Measurements from ENCODE around the gene MAPK10. TPM values are rescaled to one million over a fixed set of nuclear protein-coding genes. Genes with fewer than 3 reads are reported as not detected.
"Not testable (repeated sequence)": the region's sequence is repeated elsewhere in the genome, so short reads cannot be mapped to it uniquely, and the experiment has no call there.

MAPK10 gene
- total RNA-seq, 1 experiment from 2014 or later: 13.7 TPM

DNA sequence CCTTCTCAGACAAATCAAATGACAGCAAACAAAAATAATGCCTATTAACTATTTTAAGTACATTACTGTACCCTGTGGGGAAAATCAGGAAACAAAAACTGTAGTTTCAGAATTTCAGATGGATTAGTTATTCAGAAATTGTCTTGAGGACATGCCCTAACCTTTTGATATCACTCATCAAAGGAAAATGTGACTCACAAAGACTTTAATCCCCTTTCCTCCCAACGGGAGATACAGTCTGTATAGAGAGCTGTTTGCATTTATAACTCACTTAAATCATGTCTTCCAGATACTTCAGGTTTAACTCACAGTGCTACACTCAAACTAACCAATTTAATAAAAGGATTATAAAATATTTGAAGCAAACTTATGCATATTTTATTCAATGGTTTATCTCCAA lies 304.0 kb downstream of the MAPK10 start:
- Histone ChIP-seq H3K27me3 (ENCODE audit: control insufficient read depth, insufficient read depth, low read length) (no peaks in the 10 kb centered on the region), H3K4me3 (ENCODE audit: insufficient read depth, low read depth, low read length) (no peak overlapping the region), H3K36me3 (replicated peaks; ENCODE audit: control insufficient read depth, insufficient read depth, low read length) (no peaks in the 10 kb centered on the region)
- no peak for DNase-seq

DNA sequence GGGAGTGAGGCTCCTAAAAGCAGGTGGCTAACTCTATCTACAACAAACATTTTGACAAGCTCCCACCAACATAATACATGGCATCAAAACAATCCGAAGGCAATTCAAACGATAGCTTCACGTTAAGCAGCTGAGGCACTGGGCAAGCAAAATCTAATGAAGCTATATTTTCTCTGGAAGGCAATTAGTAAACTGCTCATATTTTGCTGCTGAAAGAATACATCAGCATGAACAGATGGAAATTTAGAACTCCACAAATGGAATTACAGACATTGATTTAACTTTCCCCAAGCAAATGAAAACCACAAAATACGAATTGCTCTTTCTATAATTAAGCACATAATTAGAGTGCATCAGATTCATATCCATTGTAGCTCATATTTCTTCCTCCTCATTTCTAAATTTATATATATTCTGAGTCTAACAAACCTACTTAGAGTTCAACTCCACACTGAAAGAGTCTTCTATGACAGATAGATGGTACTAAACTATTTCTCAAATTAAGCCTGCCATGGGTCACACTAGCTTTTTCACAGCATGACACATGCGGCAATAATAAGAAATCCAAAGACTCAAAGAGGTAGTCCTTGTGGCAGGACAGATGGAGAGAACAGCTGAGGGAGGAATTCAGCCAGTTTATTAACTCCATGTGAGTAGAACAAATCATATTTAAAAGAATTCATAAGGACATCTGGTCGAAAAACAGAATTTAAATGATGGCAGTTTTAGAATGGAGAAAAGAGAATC lies 305.4 kb downstream of the MAPK10 start:
- no peak overlapping the region for H3K4me3 ChIP-seq (ENCODE audit: insufficient read depth, low read depth, low read length)
- H3K27me3 ChIP-seq (ENCODE audit: control insufficient read depth, insufficient read depth, low read length): no peaks in the 10 kb centered on the region
- no peak for DNase-seq
- H3K36me3 ChIP-seq (replicated peaks; ENCODE audit: control insufficient read depth, insufficient read depth, low read length): no peaks in the 10 kb centered on the region

DNA sequence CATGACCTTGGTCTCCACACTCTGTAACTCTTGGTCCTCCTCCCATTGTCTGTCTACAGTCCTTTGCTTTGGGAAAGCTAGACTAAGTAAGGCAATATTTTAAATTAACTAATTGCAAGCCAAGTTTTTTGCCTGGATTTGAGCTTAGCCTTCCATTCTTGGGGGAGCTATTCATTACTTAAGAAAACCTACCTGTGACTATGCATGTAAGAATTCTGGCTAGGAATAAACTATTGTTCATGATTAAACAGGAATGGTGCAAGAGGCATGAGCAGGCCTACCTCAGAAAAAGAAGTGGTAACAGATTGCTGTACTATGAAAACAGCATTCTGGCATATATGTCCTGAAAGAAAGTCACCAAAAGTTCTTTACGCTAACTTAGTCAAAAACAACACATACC lies 309.4 kb downstream of the MAPK10 start:
- H3K4me3 ChIP-seq (ENCODE audit: insufficient read depth, low read depth, low read length): no peak overlapping the region
- H3K27me3 ChIP-seq (ENCODE audit: control insufficient read depth, insufficient read depth, low read length): no peaks in the 10 kb centered on the region
- H3K36me3 ChIP-seq (replicated peaks; ENCODE audit: control insufficient read depth, insufficient read depth, low read length): no peaks in the 10 kb centered on the region
- no peak for DNase-seq

DNA sequence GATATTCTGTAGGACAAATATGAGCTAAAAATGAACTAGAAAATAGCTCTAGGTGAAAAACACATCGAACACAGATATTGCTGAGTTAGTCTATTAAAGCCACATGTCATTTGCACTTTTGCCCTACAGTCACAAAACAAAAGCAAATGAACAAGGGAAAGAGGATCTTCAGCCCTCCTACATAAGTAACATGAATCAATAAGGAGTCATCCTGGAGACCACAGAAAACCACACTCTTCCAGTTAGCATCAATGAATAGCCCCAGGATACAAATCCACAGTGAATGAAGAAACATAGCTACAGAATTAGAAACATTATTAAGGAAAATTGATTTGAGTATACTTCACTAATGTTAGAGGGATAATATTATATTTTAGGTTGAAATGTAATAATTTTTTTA lies 311.4 kb downstream of the MAPK10 start:
- H3K36me3 ChIP-seq (replicated peaks; ENCODE audit: control insufficient read depth, insufficient read depth, low read length): no peaks in the 10 kb centered on the region
- DNase-seq: no peak
- H3K4me3 ChIP-seq (ENCODE audit: insufficient read depth, low read depth, low read length): no peak overlapping the region
- H3K27me3 ChIP-seq (ENCODE audit: control insufficient read depth, insufficient read depth, low read length): no peaks in the 10 kb centered on the region

DNA sequence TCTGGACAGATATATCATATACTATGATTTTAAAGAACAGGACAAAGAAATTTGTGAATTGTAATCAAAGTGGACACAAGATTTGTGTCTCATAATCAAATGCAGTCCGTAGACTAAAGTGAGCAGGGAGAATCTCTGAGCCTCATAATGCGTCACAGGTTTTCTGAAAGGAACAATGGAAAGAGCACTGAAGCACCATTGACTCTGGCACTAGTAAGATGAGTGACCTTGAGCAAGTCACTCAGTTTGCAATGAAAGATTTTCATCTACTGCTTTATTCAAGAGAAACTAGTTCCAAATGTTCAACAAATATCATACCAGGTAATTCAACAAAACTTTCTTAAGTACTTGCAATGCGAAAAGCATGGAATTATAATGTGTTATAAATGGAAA lies 315.3 kb downstream of the MAPK10 start:
- no peak overlapping the region for H3K4me3 ChIP-seq (ENCODE audit: insufficient read depth, low read depth, low read length)
- H3K27me3 ChIP-seq (ENCODE audit: control insufficient read depth, insufficient read depth, low read length): no peaks in the 10 kb centered on the region
- no peak for DNase-seq
- H3K36me3 ChIP-seq (replicated peaks; ENCODE audit: control insufficient read depth, insufficient read depth, low read length): no peaks in the 10 kb centered on the region

DNA sequence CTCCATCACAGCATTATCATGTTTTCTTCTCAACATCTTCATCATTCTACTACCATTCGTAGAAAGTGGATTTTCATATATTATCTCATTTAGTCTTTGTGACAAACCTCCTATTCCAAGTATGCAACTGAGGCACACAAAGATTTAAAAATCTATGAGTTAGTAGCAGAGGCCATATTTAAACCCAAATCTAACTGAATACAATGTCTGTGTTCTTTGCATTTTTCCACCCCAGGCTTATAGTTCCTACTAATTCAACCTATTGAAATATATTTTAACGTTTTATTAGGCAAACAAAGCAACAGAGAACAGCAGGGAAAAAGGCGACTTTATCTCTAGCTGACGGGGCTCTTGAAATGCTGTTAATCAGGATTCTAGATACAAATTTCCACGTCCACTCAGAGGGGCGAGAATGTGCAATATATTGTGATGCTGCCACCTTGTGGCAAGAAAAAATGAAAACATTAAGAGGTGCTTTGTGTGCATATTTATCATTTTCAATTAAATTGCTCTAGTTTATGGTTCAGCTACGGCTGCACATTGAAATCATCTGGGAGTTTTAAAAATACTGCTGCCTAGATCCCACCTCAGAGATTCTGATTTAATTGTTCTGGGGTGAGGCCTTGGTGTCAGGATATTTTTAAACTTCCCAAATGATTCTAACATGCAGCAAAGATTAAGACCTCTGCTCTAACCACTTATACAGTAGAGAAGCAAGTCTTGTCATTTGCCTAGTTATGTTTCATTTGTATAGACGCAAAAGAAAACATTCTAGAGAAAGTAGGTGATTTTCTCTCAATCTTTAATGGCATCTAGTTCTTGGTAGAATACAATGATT lies 315.9 kb downstream of the MAPK10 start:
- Histone ChIP-seq H3K36me3 (replicated peaks; ENCODE audit: control insufficient read depth, insufficient read depth, low read length) (no peaks in the 10 kb centered on the region), H3K27me3 (ENCODE audit: control insufficient read depth, insufficient read depth, low read length) (no peaks in the 10 kb centered on the region), H3K4me3 (ENCODE audit: insufficient read depth, low read depth, low read length) (no peak overlapping the region)
- no peak for DNase-seq

DNA sequence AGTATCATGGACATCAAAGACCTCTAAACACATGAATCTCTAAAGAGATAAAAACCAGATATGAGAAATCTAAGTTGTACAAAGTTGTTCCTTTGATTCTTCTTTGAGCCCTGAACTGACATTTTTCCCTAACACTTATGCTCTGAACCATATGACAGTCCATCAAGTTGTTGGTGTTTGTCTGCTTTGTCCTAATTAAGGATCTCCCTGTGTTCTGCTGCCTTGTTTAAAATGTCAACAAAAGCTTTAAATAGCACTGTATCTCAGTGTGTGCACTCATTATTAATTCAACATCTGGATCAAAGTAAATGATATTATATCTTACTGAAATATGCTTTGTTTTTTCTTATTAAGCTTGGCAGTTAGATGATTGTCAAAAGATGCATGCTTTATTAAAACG lies 321.8 kb downstream of the MAPK10 start:
- Histone ChIP-seq H3K36me3 (replicated peaks; ENCODE audit: control insufficient read depth, insufficient read depth, low read length) (no peaks in the 10 kb centered on the region), H3K4me3 (ENCODE audit: insufficient read depth, low read depth, low read length) (no peak overlapping the region), H3K27me3 (ENCODE audit: control insufficient read depth, insufficient read depth, low read length) (no peaks in the 10 kb centered on the region)
- DNase-seq: no peak

DNA sequence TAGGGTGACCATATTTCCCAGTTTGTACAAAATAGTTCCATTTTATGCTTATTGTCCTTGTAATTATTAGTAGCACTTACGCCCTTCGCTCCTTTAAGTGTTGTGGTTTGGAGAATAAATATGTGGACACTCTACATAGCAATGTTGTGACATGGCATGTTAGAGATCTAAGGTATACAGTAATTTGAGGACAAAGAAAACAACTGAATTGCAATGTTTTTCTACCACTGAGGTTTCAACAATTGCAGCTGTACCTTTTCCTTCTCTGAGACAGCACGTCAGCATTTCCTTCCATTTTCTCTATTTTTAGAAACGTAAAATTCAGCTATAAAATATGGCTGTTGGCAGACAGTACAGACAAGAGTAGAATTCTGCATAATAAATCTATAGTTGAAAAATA lies 323.1 kb downstream of the MAPK10 start:
- no peaks in the 10 kb centered on the region for H3K36me3 ChIP-seq (replicated peaks; ENCODE audit: control insufficient read depth, insufficient read depth, low read length)
- H3K4me3 ChIP-seq (ENCODE audit: insufficient read depth, low read depth, low read length): no peak overlapping the region
- DNase-seq: no peak
- H3K27me3 ChIP-seq (ENCODE audit: control insufficient read depth, insufficient read depth, low read length): no peaks in the 10 kb centered on the region

DNA sequence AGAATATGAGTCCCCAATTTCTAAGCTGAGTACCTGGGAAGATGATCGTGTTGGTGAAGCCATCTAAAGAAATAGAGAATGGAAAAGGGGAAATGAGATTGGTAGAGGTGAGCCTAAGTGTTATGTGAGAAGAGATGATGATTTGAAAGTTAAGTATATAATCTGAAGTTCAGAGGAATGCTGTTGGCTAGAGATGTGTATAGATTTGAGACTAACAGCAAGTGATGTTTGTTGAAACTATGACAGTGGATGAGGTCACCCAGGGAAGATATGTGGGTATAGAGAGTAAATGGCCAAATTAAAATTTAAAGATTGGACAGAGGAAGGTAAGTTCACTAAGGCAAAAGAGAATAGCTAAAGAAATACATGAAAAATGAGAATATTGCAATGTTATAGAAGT lies 324.2 kb downstream of the MAPK10 start:
- Histone ChIP-seq H3K36me3 (replicated peaks; ENCODE audit: control insufficient read depth, insufficient read depth, low read length) (no peaks in the 10 kb centered on the region), H3K27me3 (ENCODE audit: control insufficient read depth, insufficient read depth, low read length) (no peaks in the 10 kb centered on the region), H3K4me3 (ENCODE audit: insufficient read depth, low read depth, low read length) (no peak overlapping the region)
- DNase-seq: no peak

DNA sequence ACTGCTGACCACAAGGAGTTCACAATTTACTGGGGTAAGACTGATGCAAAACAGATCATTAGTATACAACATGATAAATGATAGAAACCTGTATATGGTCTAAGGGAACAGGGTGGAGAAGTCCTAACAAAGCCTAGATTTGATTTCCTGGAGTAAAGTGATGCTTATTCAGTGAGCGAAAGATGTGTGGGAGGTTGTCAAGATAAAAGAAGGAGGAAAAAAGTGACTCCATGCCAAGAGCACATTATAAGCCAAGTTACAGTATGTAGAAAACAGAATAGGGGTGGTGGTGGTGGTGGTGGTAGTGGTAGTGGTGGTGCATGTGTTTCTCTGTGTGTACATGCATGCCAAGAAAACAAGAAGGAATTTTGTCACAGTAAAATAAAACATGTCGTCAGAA lies 325.2 kb downstream of the MAPK10 start:
- Histone ChIP-seq H3K4me3 (ENCODE audit: insufficient read depth, low read depth, low read length) (no peak overlapping the region), H3K36me3 (replicated peaks; ENCODE audit: control insufficient read depth, insufficient read depth, low read length) (no peaks in the 10 kb centered on the region), H3K27me3 (ENCODE audit: control insufficient read depth, insufficient read depth, low read length) (no peaks in the 10 kb centered on the region)
- DNase-seq: no peak

DNA sequence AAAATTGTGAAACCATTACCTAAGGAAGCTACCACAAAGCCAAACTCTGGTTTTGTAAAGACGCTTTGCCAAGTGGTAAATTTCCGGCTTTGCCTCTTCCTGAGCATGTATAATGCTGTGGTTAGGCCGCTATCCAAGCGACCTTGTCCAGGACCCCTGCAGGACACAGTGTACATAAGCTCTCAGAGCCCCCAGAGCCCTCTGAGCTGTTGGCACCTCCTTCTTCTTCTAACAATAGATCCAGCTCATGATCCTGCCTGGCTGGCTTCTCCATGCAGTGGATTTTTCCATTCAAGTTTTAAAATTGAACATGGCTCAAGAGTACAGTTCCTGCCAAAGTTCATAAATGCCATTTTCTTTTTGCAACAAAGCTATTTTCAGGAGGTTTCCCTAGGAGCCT lies 326.7 kb downstream of the MAPK10 start:
- Histone ChIP-seq H3K36me3 (replicated peaks; ENCODE audit: control insufficient read depth, insufficient read depth, low read length) (no peaks in the 10 kb centered on the region), H3K4me3 (ENCODE audit: insufficient read depth, low read depth, low read length) (no peak overlapping the region), H3K27me3 (ENCODE audit: control insufficient read depth, insufficient read depth, low read length) (no peaks in the 10 kb centered on the region)
- no peak for DNase-seq

DNA sequence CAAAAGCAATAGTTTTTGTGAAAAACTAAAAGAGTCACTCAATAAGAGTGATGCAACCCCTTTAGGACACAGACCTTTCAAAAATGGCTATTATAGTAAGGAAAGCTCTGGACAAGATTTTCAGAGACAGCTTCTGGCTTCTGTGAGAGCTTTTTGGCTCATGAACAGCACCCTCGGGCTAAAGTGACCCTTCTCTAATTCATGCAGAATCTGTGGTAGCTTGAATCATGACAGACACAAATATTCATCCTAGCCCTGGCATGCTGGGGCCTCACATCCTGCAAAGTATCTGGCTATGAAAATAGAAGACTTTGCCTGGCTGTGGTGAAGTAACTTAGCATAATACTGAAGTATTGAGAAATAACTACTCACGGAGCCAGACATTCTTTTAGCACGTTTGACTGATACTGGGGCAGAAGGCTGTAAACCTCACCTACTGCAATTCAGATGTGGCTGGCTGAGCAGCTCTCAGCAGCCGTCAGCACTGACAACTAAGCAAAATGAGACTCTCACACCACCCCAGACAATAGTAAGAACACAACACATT lies 327.3 kb downstream of the MAPK10 start:
- Histone ChIP-seq H3K4me3 (ENCODE audit: insufficient read depth, low read depth, low read length) (no peak overlapping the region), H3K36me3 (replicated peaks; ENCODE audit: control insufficient read depth, insufficient read depth, low read length) (no peaks in the 10 kb centered on the region), H3K27me3 (ENCODE audit: control insufficient read depth, insufficient read depth, low read length) (no peaks in the 10 kb centered on the region)
- DNase-seq: no peak

DNA sequence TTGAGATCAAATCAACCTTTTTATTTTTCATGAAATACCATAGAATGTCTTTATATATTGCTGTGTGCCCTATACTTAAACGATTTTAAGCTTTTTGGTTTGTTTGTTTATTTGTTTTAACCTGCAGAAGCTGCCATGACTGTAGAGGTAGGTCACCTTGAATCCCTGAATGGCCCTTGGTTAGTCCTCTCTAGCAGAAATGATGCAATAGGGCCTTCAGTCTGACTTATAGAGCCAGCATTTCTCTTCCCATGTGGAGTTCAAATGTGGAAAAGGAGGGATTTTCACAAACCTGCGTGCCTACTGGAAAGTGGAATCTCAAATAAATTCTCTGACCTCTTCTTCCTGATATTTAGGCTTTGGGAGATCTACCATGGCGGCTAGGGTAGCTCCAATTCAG lies 327.9 kb downstream of the MAPK10 start:
- Histone ChIP-seq H3K4me3 (ENCODE audit: insufficient read depth, low read depth, low read length) (no peak overlapping the region), H3K36me3 (replicated peaks; ENCODE audit: control insufficient read depth, insufficient read depth, low read length) (no peaks in the 10 kb centered on the region), H3K27me3 (ENCODE audit: control insufficient read depth, insufficient read depth, low read length) (no peaks in the 10 kb centered on the region)
- DNase-seq: no peak

DNA sequence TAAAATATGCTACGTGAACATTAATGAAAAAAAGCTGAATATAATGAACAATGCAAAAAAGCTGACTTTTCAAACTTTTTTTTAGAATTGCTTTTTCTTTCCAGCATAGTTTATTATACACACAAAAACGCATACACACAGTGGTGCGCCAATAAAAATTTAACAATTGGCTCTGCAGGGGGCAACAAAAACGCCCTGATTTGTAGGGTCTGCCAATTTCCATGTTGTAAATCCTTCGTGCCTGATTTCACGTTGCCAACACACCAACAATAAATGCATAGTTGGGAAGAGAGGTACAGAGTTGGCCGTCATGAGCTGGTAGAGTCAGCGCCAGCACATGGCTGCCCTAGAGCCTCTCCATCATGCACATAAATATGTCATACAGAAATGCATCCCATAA lies 333.1 kb downstream of the MAPK10 start:
- DNase-seq: no peak
- H3K36me3 ChIP-seq (replicated peaks; ENCODE audit: control insufficient read depth, insufficient read depth, low read length): no peaks in the 10 kb centered on the region
- no peak overlapping the region for H3K4me3 ChIP-seq (ENCODE audit: insufficient read depth, low read depth, low read length)
- no peaks in the 10 kb centered on the region for H3K27me3 ChIP-seq (ENCODE audit: control insufficient read depth, insufficient read depth, low read length)

DNA sequence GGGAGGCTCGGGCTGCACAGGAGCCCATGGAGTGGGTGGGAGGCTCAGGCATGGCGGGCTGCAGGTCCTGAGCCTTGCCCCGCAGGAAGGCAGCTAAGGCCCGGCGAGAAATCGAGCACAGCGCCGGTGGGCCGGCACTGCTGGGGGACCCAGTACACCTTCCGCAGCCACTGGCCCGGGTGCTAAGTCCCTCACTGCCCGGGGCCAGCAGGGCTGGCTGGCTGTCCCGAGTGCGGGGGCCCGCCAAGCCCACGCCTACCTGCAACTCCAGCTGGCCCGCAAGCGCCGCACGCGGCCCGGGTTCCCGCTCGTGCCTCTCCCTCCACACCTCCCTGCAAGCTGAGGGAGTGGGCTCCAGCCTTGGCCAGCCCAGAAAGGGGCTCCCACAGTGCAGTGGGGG lies 338.2 kb downstream of the MAPK10 start:
- not testable (repeated sequence) for DNase-seq; H3K27me3 ChIP-seq (ENCODE audit: control insufficient read depth, insufficient read depth, low read length); H3K36me3 ChIP-seq (replicated peaks; ENCODE audit: control insufficient read depth, insufficient read depth, low read length); H3K4me3 ChIP-seq (ENCODE audit: insufficient read depth, low read depth, low read length)
